IMR-90 (cell line): Measurements from ENCODE around the gene EXOC4.

Experiments
- BHLHE40 ChIP-seq: fragments of 150-350 bp; IDR thresholded peaks from 2 replicates; pipeline ENCODE4 v1.6.1; 2016; ENCODE audit warnings: mild to moderate bottlenecking, low read depth, low read length
- CHD1 ChIP-seq: IDR thresholded peaks from 2 replicates; pipeline ENCODE4 v1.6.1; 2012; ENCODE audit warnings: low read depth, low read length, improper control_type of control experiment
- FOS ChIP-seq: fragments of 150-350 bp; IDR thresholded peaks from 2 replicates; pipeline ENCODE4 v1.6.1; 2016; ENCODE audit warnings: low read depth, low read length
- MXI1 ChIP-seq: IDR thresholded peaks from 2 replicates; pipeline ENCODE4 v1.6.1; 2012; ENCODE audit warnings: low read depth, mild to moderate bottlenecking, low read length, moderate library complexity, borderline replicate concordance
- POLR2A ChIP-seq: IDR thresholded peaks from 2 replicates; pipeline ENCODE4 v1.6.1; 2012; ENCODE audit warnings: mild to moderate bottlenecking, low read depth, low read length
- RAD21 ChIP-seq: IDR thresholded peaks from 2 replicates; pipeline ENCODE4 v1.6.1; 2012; ENCODE audit warnings: low read length, improper control_type of control experiment
- SMC3 ChIP-seq: fragments of 150-350 bp; IDR thresholded peaks from 2 replicates; pipeline ENCODE4 v1.6.1; 2016; ENCODE audit warnings: low read depth, mild to moderate bottlenecking, antibody characterized with exemption, low read length, moderate library complexity
- TF ChIP-seq, protein P1 (sequence below): conservative IDR thresholded peaks from 2 replicates; pipeline ENCODE4 v1.5.1; 2012; ENCODE audit warnings: mild to moderate bottlenecking, low read depth, low read length, improper control_type of control experiment

DNA sequence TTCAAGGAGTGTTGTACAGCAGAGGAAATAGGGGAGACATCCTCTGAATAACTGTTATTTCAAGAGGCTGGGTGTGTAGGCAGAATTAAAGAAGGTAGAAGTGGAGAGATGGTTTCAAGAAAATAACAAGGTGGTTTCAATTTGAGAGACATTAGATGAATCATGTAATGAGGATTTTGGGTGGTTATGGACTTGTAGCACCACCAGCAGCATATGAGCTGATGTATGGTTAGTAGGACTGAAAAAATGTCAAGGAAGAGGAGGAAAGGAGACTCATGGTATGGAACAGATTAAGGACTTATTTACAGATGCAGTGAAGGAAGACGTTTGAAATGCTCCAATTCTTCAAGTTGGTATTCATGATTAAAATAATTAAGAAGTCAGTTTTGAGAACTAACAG lies 166.2 kb downstream of the EXOC4 start:
- no peak for TF ChIP-seq POLR2A
- TF ChIP-seq MXI1, result no peak
- TF ChIP-seq, protein P1, sequence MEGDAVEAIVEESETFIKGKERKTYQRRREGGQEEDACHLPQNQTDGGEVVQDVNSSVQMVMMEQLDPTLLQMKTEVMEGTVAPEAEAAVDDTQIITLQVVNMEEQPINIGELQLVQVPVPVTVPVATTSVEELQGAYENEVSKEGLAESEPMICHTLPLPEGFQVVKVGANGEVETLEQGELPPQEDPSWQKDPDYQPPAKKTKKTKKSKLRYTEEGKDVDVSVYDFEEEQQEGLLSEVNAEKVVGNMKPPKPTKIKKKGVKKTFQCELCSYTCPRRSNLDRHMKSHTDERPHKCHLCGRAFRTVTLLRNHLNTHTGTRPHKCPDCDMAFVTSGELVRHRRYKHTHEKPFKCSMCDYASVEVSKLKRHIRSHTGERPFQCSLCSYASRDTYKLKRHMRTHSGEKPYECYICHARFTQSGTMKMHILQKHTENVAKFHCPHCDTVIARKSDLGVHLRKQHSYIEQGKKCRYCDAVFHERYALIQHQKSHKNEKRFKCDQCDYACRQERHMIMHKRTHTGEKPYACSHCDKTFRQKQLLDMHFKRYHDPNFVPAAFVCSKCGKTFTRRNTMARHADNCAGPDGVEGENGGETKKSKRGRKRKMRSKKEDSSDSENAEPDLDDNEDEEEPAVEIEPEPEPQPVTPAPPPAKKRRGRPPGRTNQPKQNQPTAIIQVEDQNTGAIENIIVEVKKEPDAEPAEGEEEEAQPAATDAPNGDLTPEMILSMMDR, result no peak
- no peak for TF ChIP-seq RAD21
- TF ChIP-seq BHLHE40, result no peak
- TF ChIP-seq FOS, result no peak
- no peak for TF ChIP-seq SMC3
- no peak for TF ChIP-seq CHD1
